ENCODE results near the gene UNC13A.

DNA sequence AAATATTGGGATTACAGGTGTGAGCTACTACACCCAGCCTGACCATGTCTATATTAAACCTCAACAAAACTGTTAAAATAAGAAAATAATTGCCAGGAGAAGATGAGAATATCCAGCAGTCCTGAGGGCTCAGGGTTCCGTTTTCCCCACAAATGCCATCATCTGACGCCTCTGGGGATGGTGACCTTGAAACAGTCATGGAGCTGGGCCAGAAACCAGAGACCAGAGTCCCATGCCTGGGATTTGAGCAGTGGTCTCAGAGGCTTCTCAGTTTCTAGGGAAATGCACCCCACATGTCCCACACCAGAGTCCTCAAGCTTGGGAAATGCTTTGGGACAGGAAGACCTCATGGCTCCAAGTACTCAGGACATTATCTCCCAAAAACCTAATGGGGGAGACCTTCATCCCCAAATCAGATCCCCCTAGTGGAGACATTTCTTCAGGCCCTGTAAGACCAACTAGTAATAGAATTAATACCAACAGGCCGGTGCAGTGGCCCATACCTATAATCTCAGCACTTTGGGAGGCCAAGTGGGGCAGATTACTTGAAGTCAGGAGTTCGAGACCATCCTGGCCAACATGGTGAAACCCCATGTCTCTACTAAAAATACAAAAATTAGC, 28.3 kb upstream of the UNC13A start:
- TF ChIP-seq, protein P1, sequence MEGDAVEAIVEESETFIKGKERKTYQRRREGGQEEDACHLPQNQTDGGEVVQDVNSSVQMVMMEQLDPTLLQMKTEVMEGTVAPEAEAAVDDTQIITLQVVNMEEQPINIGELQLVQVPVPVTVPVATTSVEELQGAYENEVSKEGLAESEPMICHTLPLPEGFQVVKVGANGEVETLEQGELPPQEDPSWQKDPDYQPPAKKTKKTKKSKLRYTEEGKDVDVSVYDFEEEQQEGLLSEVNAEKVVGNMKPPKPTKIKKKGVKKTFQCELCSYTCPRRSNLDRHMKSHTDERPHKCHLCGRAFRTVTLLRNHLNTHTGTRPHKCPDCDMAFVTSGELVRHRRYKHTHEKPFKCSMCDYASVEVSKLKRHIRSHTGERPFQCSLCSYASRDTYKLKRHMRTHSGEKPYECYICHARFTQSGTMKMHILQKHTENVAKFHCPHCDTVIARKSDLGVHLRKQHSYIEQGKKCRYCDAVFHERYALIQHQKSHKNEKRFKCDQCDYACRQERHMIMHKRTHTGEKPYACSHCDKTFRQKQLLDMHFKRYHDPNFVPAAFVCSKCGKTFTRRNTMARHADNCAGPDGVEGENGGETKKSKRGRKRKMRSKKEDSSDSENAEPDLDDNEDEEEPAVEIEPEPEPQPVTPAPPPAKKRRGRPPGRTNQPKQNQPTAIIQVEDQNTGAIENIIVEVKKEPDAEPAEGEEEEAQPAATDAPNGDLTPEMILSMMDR (conservative IDR thresholded peaks at IDR 0.05; ENCODE audit: low read length) = peak; percentile 41
- no peak for TF ChIP-seq EZH2phosphoT487 (IDR thresholded peaks at IDR 0.05; ENCODE audit: borderline replicate concordance)
